K562 (cell line): ENCODE measurements around the gene SAMD9. TPM values are rescaled to one million over a fixed set of nuclear protein-coding genes. Genes with fewer than 3 reads are reported as not detected.

Experiments used
- ATAC-seq: fragments of 200-7000 bp; cut with Tn5 transposase; 3 replicates; pipeline ENCODE4 v1.9.1; 2020; ENCODE audit warnings: moderate library complexity
- BruUV-seq: library from RNA; stranded (reverse); fragments of 400-500 nt; replicated peaks from 2 replicates; lab custom pipeline; 2021; lab: Mats Ljungman, UMichigan
- CTCF ChIA-PET: fragments of 300-600 bp; formaldehyde crosslinking; extraction: SDS; loops from one replicate; lab custom pipeline; 2021; ENCODE audit warnings: low intra/inter-chr PET ratio; lab: Yijun Ruan, JAX
- POLR2A ChIA-PET: fragments of 300-600, 350-650 bp; sonication (Branson Sonifier 250); formaldehyde crosslinking; extraction: SDS; loops from one replicate; lab custom pipeline; 2021; ENCODE audit warnings: antibody characterized with exemption, inconsistent platforms; lab: Yijun Ruan, JAX
- DNase-seq, 4 experiments: peaks; one replicate each; pipeline versions ENCODE4 v3.0.0 to v3.0.0-alpha.2; 2011 to 2018; ENCODE audit warnings: low spot score in 3 of 4, mixed read lengths in 3 of 4; ENCODE audit errors: extremely low read depth in 1 of 4
- FAIRE-seq: peaks from 2 replicates; lab custom pipeline; 2011; peaks lifted over from hg19 to GRCh38; lab: Jason Lieb, UNC
- H2AFZ ChIP-seq: 2 replicates; pipeline ENCODE4 v1.6.0; 2011; ENCODE audit warnings: low read depth, low read length, control low read depth, inconsistent platforms
- H3K27ac ChIP-seq: fragments of 200-600 bp; 3 replicates; pipeline ENCODE4 v1.8.0; 2011; ENCODE audit warnings: low read depth, mild to moderate bottlenecking, control low read depth, inconsistent platforms, low read length, moderate library complexity, mixed read lengths; ENCODE audit errors: extremely low read depth
- H3K27me3 ChIP-seq, 2 experiments: fragments of 300-600 bp in 1 of 2; 2 replicates in 1 of 2; 3 replicates in 1 of 2; pipeline versions ENCODE4 v1.6.0 to v1.8.0; 2011; ENCODE audit warnings: inconsistent platforms in 2 of 2, low read length in 2 of 2, mild to moderate bottlenecking in 1 of 2, mixed read lengths in 1 of 2, moderate library complexity in 1 of 2; ENCODE audit not compliant: control insufficient read depth in 2 of 2, insufficient read depth in 2 of 2
- H3K36me3 ChIP-seq: fragments of 300-600 bp; 3 replicates; pipeline ENCODE4 v1.8.0; 2011; ENCODE audit warnings: mild to moderate bottlenecking, low read length, inconsistent platforms; ENCODE audit not compliant: control insufficient read depth, insufficient read depth
- H3K4me1 ChIP-seq, 2 experiments: fragments of 200-600 bp in 1 of 2; replicated peaks in 1 of 2; 2 replicates in 1 of 2; 3 replicates in 1 of 2; pipeline versions ENCODE4 v1.5.1 to v1.8.0; 2011; ENCODE audit warnings: inconsistent platforms in 2 of 2, low read length in 2 of 2, mild to moderate bottlenecking in 1 of 2, mixed read lengths in 1 of 2, moderate library complexity in 1 of 2; ENCODE audit not compliant: control insufficient read depth in 2 of 2, insufficient read depth in 2 of 2
- H3K4me2 ChIP-seq: 2 replicates; pipeline ENCODE4 v1.6.1; 2011; ENCODE audit warnings: low read length, control low read depth, inconsistent platforms, mixed read lengths; ENCODE audit not compliant: insufficient read depth
- H3K4me3 ChIP-seq: fragments of 200-600 bp; sonication (generic), shearing (Covaris generic); 2 replicates; pipeline ENCODE4 v1.5.1; 2016; ENCODE audit warnings: control low read depth, inconsistent platforms
- H3K79me2 ChIP-seq: fragments of 200-600 bp; 3 replicates; pipeline ENCODE4 v1.8.0; 2011; ENCODE audit warnings: low read length, inconsistent platforms; ENCODE audit not compliant: control insufficient read depth, insufficient read depth
- H3K9ac ChIP-seq, 2 experiments: 2 replicates each; pipeline versions ENCODE4 v1.6.0 to v1.6.1; 2011; ENCODE audit warnings: low read depth in 2 of 2, low read length in 2 of 2, control low read depth in 1 of 2, inconsistent platforms in 1 of 2, mild to moderate bottlenecking in 1 of 2, mixed read lengths in 1 of 2; ENCODE audit not compliant: insufficient read depth in 1 of 2
- H3K9me1 ChIP-seq: one replicate; pipeline ENCODE4 v1.6.0; 2011; ENCODE audit warnings: inconsistent platforms, mild to moderate bottlenecking, low read length, moderate library complexity; ENCODE audit not compliant: control insufficient read depth, insufficient read depth
- H3K9me3 ChIP-seq: replicated peaks from 2 replicates; pipeline ENCODE4 v1.5.1; 2011; ENCODE audit warnings: low read depth, low read length, inconsistent platforms; ENCODE audit not compliant: control insufficient read depth, insufficient read depth
- H4K20me1 ChIP-seq: replicated peaks from 2 replicates; pipeline ENCODE4 v1.6.1; 2011; ENCODE audit warnings: low read length, inconsistent platforms, mixed read lengths; ENCODE audit not compliant: control insufficient read depth, insufficient read depth
- FOSL1 ChIP-seq: fragments of 200-800 bp; sonication (Bioruptor generic); conservative IDR thresholded peaks from 2 replicates; pipeline ENCODE4 v1.6.1; 2016; ENCODE audit warnings: missing genetic modification characterization, missing compliant biosample characterization
- HMBOX1 ChIP-seq: sonication (generic); IDR thresholded peaks from 2 replicates; pipeline ENCODE4 v1.6.1; 2016
- POLR2G ChIP-seq: fragments of 200-400 bp; formaldehyde crosslinking; IDR thresholded peaks from 2 replicates; pipeline ENCODE4 v1.6.1; 2017; ENCODE audit warnings: low read depth, mild to moderate bottlenecking, antibody characterized with exemption, low read length, moderate library complexity
- WGBS: fragments of 100-300 bp; shearing (Covaris generic); methylation state at CpG from one replicate; pipeline ENCODE4 v1.1.6; 2016; ENCODE audit warnings: low coverage, mixed read lengths; ENCODE audit not compliant: insufficient coverage; ENCODE audit errors: missing lambda C conversion rate; 5-methylcytosine and 5-hydroxymethylcytosine counted together
- in situ Hi-C: fragments of 300-500 bp; cut with MboI; formaldehyde crosslinking; loops from 4 replicates; pipeline ENCODE4 v1.15.0; 2018; ENCODE audit warnings: inconsistent platforms, mixed read lengths
- intact Hi-C: fragments of 100-400 bp; cut with micrococcal nuclease; formaldehyde crosslinking; loops from 2 replicates; pipeline ENCODE4 v1.14.2; 2022
- polyA plus RNA-seq, 8 experiments: library from polyadenylated mRNA; depleted of rRNA in 4 of 8; stranded (reverse) in 5 of 8; unstranded in 3 of 8; fragments of >200 nt; fragmentation: Nextera tagmentation in 2 of 8; fragmentation: Illumina TruSeq in 1 of 8; extraction: Ambion mirVana in 2 of 8; extraction: Trizol in 1 of 8; gene quantifications; 2 replicates each; pipeline versions ENCODE4 v1.2.1 to v1.2.3, GENCODE V29; 2011 to 2014; ENCODE audit warnings: inconsistent platforms in 1 of 8, missing spikeins in 1 of 8
- total RNA-seq, 7 experiments: library from RNA; depleted of rRNA in 6 of 7; stranded (reverse); fragments of >200 nt in 6 of 7; fragmentation: Illumina TruSeq in 2 of 7; extraction: Trizol in 2 of 7; gene quantifications; 2 replicates each; pipeline versions ENCODE4 v1.2.1 to v1.2.3, GENCODE V29; 2011 to 2021; ENCODE audit warnings: low replicate concordance in 1 of 7
- TF ChIP-seq, protein P1 (sequence below): fragments of 150-350 bp; conservative IDR thresholded peaks from 2 replicates; pipeline ENCODE4 v1.6.1; 2014; ENCODE audit warnings: low read length

SAMD9 gene
- total and polyA plus RNA-seq, 9 of the 15 experiments (the other 6 are each of a cell fraction or from before 2014, with no cell fraction given), result 1.0 to 4.0 (median 1.9) TPM

GRCh38 chr7:93115796-93116195 is 2.0 kb downstream of the SAMD9 start:
- FAIRE-seq (no peak), ATAC-seq (peak; percentile 43)
- CTCF ChIA-PET, result interaction anchor here (1.1 kb wide), 1 partner anchor 112 kb away, joined by 3 read pairs; no protein-coding TSS in a partner anchor
- WGBS, result 19% methylated on average over 7 of the region's 7 CpGs
- Histone ChIP-seq H3K4me2 (peak overlapping the region; percentile 44; the same call in 1 of the 2 replicates), H3K27me3 (no peaks in the 10 kb centered on the region), H3K36me3 (no peaks in the 10 kb centered on the region), H3K79me2 (no peaks in the 10 kb centered on the region), H3K4me3 (no peak overlapping the region), H2AFZ (peak overlapping the region; percentile 23; the same call in 1 of the 2 replicates)
- intact Hi-C loops, result no loop called here
- no TSS peak for BruUV-seq
- TF ChIP-seq FOSL1 (peak; percentile 54), HMBOX1 (peak; percentile 29; the same call in 1 of the 2 replicates), POLR2G (no peak)
- TF ChIP-seq, all 486 proteins: peak for 2
- no peaks in the 10 kb centered on the region for H3K9me3 ChIP-seq
- in situ Hi-C loops, result no loop called here
- no peaks in the 10 kb centered on the region for H4K20me1 ChIP-seq
- DNase-seq, result peak in 3 of 4 experiments; percentile 7 to 13 (median 13)
- no peak overlapping the region for H3K27ac ChIP-seq
- H3K4me1 ChIP-seq, result no peaks in the 10 kb centered on the region; a peak in 2 of 5 replicates
- H3K9me1 ChIP-seq, result no peaks in the 10 kb centered on the region
- H3K9ac ChIP-seq, result no peak overlapping the region
- POLR2A ChIA-PET, result no interaction called here

DNA sequence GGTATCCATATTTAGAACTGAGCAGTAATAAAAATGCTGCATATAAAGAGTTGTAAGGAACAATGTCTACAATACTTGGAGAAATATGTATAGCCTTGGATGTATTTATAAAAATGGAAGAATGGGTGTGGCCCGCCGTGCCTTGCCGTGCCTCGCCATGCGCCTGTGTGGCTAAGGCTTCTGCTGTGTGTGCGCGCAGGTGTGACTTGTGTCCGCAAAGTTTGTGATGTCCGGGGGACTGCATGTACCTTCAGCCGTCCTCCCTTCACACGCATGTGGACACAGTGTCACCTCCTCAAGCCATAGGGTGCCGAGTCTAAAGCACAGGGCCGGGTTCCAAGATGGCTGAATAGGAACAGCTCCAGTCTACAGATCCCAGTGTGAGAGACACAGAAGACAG is 9.8 kb downstream of the SAMD9 start:
- Histone ChIP-seq H3K9me1 (no peaks in the 10 kb centered on the region), H3K79me2 (no peaks in the 10 kb centered on the region), H2AFZ (peak overlapping the region; percentile 60; the same call in 1 of the 2 replicates), H3K9me3 (no peaks in the 10 kb centered on the region), H3K27ac (no peak overlapping the region), H3K4me1 (peaks cover 0 to 3% of the 10 kb centered on the region in 2 experiments; a peak in 2 of 5 replicates), H3K9ac (no peak overlapping the region), H3K36me3 (no peaks in the 10 kb centered on the region), H4K20me1 (no peaks in the 10 kb centered on the region), H3K4me3 (no peak overlapping the region), H3K4me2 (peak overlapping the region; percentile 29; the same call in 1 of the 2 replicates), H3K27me3 (no peaks in the 10 kb centered on the region; a peak in 1 of 5 replicates)
- DNase-seq (no peak), FAIRE-seq (no peak), ATAC-seq (no peak)
- WGBS, result 44% methylated on average over 13 of the region's 13 CpGs
- TF ChIP-seq, protein P1, sequence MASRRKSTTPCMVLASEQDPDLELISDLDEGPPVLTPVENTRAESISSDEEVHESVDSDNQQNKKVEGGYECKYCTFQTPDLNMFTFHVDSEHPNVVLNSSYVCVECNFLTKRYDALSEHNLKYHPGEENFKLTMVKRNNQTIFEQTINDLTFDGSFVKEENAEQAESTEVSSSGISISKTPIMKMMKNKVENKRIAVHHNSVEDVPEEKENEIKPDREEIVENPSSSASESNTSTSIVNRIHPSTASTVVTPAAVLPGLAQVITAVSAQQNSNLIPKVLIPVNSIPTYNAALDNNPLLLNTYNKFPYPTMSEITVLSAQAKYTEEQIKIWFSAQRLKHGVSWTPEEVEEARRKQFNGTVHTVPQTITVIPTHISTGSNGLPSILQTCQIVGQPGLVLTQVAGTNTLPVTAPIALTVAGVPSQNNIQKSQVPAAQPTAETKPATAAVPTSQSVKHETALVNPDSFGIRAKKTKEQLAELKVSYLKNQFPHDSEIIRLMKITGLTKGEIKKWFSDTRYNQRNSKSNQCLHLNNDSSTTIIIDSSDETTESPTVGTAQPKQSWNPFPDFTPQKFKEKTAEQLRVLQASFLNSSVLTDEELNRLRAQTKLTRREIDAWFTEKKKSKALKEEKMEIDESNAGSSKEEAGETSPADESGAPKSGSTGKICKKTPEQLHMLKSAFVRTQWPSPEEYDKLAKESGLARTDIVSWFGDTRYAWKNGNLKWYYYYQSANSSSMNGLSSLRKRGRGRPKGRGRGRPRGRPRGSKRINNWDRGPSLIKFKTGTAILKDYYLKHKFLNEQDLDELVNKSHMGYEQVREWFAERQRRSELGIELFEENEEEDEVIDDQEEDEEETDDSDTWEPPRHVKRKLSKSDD, result no peak
- intact Hi-C loops, result no loop called here
- BruUV-seq, result no TSS peak
- POLR2A ChIA-PET, result no interaction called here
- in situ Hi-C loops, result no loop called here
- CTCF ChIA-PET, result no interaction called here
